GM12872 (cell line): ENCODE results near the gene FMO5.

Source experiments
- CTCF ChIP-seq: IDR thresholded peaks from 3 replicates; pipeline ENCODE4 v1.5.1; 2011; ENCODE audit warnings: low read depth, mild to moderate bottlenecking, low read length, moderate library complexity; ENCODE audit not compliant: insufficient read depth

FMO5 gene

GRCh38 chr1:147215540-147215916 is 9.6 kb downstream of the FMO5 start:
- TF ChIP-seq CTCF, result no peak

- TF ChIP-seq CTCF, result no peak
Observed at GRCh38 chr1:147214842-147215539, 10.1 kb downstream of the FMO5 start.

GRCh38 chr1:147214325-147214724 is 10.8 kb downstream of the FMO5 start:
- TF ChIP-seq CTCF, result no peak

GRCh38 chr1:147213271-147213670 is 11.9 kb downstream of the FMO5 start:
- no peak for TF ChIP-seq CTCF

- no peak for TF ChIP-seq CTCF
Observed at GRCh38 chr1:147211577-147211976, 13.6 kb downstream of the FMO5 start.

- TF ChIP-seq CTCF, result no peak
Observed at GRCh38 chr1:147210987-147211386, 14.2 kb downstream of the FMO5 start.

GRCh38 chr1:147209825-147210821 is 15.0 kb downstream of the FMO5 start:
- no peak for TF ChIP-seq CTCF
